ENCODE results near the gene CHMP1B. TPM values are rescaled to one million over a fixed set of nuclear protein-coding genes. Genes with fewer than 3 reads are reported as not detected.

The CHMP1B gene, protein sequence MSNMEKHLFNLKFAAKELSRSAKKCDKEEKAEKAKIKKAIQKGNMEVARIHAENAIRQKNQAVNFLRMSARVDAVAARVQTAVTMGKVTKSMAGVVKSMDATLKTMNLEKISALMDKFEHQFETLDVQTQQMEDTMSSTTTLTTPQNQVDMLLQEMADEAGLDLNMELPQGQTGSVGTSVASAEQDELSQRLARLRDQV
- 30.3 TPM for polyA plus RNA-seq (2013, experiment 1 of 2)
- polyA plus RNA-seq (2013, experiment 2 of 2): 31.8 TPM

DNA sequence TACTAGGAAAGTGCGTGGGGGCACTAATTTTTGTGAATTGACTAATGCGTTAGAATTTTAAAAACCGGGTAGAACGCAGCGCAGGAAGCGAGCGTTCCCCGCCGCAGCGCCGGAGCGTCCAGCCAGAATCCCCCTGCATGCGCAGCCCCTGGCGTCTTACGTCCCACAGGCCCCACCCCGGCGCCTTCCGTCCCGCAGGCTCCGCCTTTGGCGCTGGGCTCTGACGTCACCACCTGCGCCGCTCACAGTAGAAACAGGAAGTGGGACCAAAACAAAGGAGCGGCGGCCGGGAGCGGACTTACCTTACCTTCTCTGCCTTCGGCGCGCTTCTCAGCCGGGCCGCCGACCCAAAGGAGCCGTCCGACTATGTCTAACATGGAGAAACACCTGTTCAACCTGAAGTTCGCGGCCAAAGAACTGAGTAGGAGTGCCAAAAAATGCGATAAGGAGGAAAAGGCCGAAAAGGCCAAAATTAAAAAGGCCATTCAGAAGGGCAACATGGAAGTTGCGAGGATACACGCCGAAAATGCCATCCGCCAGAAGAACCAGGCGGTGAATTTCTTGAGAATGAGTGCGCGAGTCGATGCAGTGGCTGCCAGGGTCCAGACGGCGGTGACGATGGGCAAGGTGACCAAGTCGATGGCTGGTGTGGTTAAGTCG is at the start of gene CHMP1B:
TSS of gene CHMP1B (plus strand) at position 268 of the 660 bp plus-strand sequence. CDS start at position 367, 99 bp downstream.
- Histone ChIP-seq H3K4me1 (ENCODE audit: control insufficient read depth, insufficient read depth, low read depth, low read length) (peaks cover 4% of the 10 kb centered on the region), H4K8ac (ENCODE audit: low read length) (peak within 1 kb of the TSS; percentile 96), H3K4me2 (ENCODE audit: low read length, poor library complexity, severe bottlenecking) (peak within 1 kb of the TSS; percentile 88), H2BK5ac (ENCODE audit: low read depth, low read length, poor library complexity, severe bottlenecking) (peak within 1 kb of the TSS; percentile 40), H3K27ac (ENCODE audit: low read length, poor library complexity, severe bottlenecking) (peak within 1 kb of the TSS; percentile 73), H3K14ac (ENCODE audit: low read length in 2 of 2) (peak within 1 kb of the TSS in 1 of 2 experiments; percentile 18), H3K4me3 (ENCODE audit: insufficient read depth in 1 of 2, low read depth in 1 of 2, low read length in 2 of 2) (peak within 1 kb of the TSS; percentile 87 to 99), H3K36me3 (ENCODE audit: control insufficient read depth in 1 of 2, insufficient read depth in 2 of 2, low read depth in 1 of 2, low read length in 2 of 2) (peaks cover 0 to 3% of the 10 kb centered on the region in 2 experiments), H3K4ac (ENCODE audit: low read depth in 1 of 2, low read length in 2 of 2) (peak within 1 kb of the TSS; percentile 80 to 94), H3K27me3 (ENCODE audit: control insufficient read depth in 1 of 2, insufficient read depth in 1 of 2, low read length in 2 of 2) (no peaks in the 10 kb centered on the region), H2BK12ac (ENCODE audit: low read length in 2 of 2) (no peak within 1 kb of the TSS), H3K79me1 (replicated peaks; ENCODE audit: low read length, poor library complexity, severe bottlenecking) (peaks cover 3% of the 10 kb centered on the region), H4K91ac (ENCODE audit: low read length) (peak within 1 kb of the TSS; percentile 57), H2BK120ac (ENCODE audit: low read depth, low read length) (no peak within 1 kb of the TSS), H2AFZ (ENCODE audit: low read depth, low read length) (peak within 1 kb of the TSS; percentile 36), H3K18ac (ENCODE audit: low read depth in 1 of 2, low read length in 2 of 2) (peak within 1 kb of the TSS; percentile 86 to 88), H2AK5ac (ENCODE audit: low read length, severe bottlenecking) (peak within 1 kb of the TSS; percentile 67), H2BK15ac (ENCODE audit: low read depth, poor library complexity, severe bottlenecking) (no peak within 1 kb of the TSS), H3K9ac (ENCODE audit: low read length) (peak within 1 kb of the TSS; percentile 100), H3K23ac (ENCODE audit: low read length in 2 of 2) (peak within 1 kb of the TSS; percentile 1 to 63), H3K9me3 (ENCODE audit: control insufficient read depth, low read length) (no peaks in the 10 kb centered on the region)
- peak; percentile 97 for DNase-seq
- WGBS: under 1% methylated on average over 53 of the region's 53 CpGs

DNA sequence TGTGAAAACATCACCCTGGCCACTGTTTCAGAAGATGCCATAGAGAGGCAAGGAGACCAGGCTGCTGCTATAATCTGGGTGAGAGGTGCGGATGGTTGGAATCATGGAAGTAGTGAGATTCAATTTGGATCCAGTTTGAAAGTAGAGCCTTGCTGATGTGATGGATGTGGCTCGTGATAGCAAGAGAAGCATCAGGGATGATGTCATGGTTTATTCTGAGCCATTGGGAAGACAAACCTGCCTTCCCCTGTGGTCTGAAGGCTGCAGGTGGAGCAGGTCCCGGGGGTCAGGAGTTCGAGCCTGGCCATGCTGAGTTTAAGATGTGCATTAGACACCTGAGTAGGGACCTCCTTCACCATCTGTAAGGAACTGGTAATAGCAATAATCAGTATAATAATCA is 49.6 kb upstream of the CHMP1B start:
- WGBS: 90% methylated on average over 4 of the region's 4 CpGs
- Histone ChIP-seq H3K23ac (ENCODE audit: low read length in 2 of 2) (no peak overlapping the region), H3K9ac (ENCODE audit: low read length) (no peak overlapping the region), H3K9me3 (ENCODE audit: control insufficient read depth, low read length) (no peaks in the 10 kb centered on the region), H3K4me1 (ENCODE audit: control insufficient read depth, insufficient read depth, low read depth, low read length) (peaks cover 1% of the 10 kb centered on the region), H3K27ac (ENCODE audit: low read length, poor library complexity, severe bottlenecking) (no peak overlapping the region), H2AFZ (ENCODE audit: low read depth, low read length) (no peak overlapping the region), H3K79me1 (replicated peaks; ENCODE audit: low read length, poor library complexity, severe bottlenecking) (no peaks in the 10 kb centered on the region), H2BK12ac (ENCODE audit: low read length in 2 of 2) (no peak overlapping the region), H2BK15ac (ENCODE audit: low read depth, poor library complexity, severe bottlenecking) (no peak overlapping the region), H4K8ac (ENCODE audit: low read length) (no peak overlapping the region), H3K36me3 (ENCODE audit: control insufficient read depth in 1 of 2, insufficient read depth in 2 of 2, low read depth in 1 of 2, low read length in 2 of 2) (no peaks in the 10 kb centered on the region), H3K4me2 (ENCODE audit: low read length, poor library complexity, severe bottlenecking) (no peak overlapping the region), H3K18ac (ENCODE audit: low read depth in 1 of 2, low read length in 2 of 2) (no peak overlapping the region), H3K4me3 (ENCODE audit: insufficient read depth in 1 of 2, low read depth in 1 of 2, low read length in 2 of 2) (no peak overlapping the region), H2AK5ac (ENCODE audit: low read length, severe bottlenecking) (no peak overlapping the region), H3K4ac (ENCODE audit: low read depth in 1 of 2, low read length in 2 of 2) (no peak overlapping the region), H2BK5ac (ENCODE audit: low read depth, low read length, poor library complexity, severe bottlenecking) (no peak overlapping the region), H3K27me3 (ENCODE audit: control insufficient read depth in 1 of 2, insufficient read depth in 1 of 2, low read length in 2 of 2) (peaks cover 11 to 17% of the 10 kb centered on the region in 2 experiments), H3K14ac (ENCODE audit: low read length in 2 of 2) (no peak overlapping the region), H4K91ac (ENCODE audit: low read length) (no peak overlapping the region), H2BK120ac (ENCODE audit: low read depth, low read length) (no peak overlapping the region)
- no peak for DNase-seq

DNA sequence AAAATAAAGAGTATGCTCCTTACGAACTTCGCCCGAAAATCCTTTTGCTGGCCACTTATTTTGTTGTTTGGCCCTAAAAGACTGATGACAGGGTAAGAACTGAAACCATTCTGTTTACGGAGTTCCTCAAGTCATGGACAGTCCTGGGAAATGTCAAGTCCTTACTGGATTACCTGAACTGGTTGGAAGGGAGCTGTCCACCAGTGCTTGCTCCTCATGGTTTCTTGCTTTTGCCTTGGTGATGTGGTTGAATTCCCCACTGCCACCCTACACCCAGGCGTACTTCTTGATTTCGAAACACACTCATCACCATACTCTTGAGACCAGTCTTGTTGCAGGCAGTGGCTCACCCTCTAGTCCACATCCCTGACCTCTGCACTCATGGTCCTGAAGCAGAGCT is 49.1 kb upstream of the CHMP1B start:
- Histone ChIP-seq H4K91ac (ENCODE audit: low read length) (no peak overlapping the region), H2BK120ac (ENCODE audit: low read depth, low read length) (no peak overlapping the region), H3K79me1 (replicated peaks; ENCODE audit: low read length, poor library complexity, severe bottlenecking) (no peaks in the 10 kb centered on the region), H3K4ac (ENCODE audit: low read depth in 1 of 2, low read length in 2 of 2) (no peak overlapping the region), H3K36me3 (ENCODE audit: control insufficient read depth in 1 of 2, insufficient read depth in 2 of 2, low read depth in 1 of 2, low read length in 2 of 2) (no peaks in the 10 kb centered on the region), H2BK15ac (ENCODE audit: low read depth, poor library complexity, severe bottlenecking) (peak overlapping the region; percentile 20), H3K27ac (ENCODE audit: low read length, poor library complexity, severe bottlenecking) (no peak overlapping the region), H3K14ac (ENCODE audit: low read length in 2 of 2) (no peak overlapping the region), H3K23ac (ENCODE audit: low read length in 2 of 2) (no peak overlapping the region), H3K4me1 (ENCODE audit: control insufficient read depth, insufficient read depth, low read depth, low read length) (peaks cover 1% of the 10 kb centered on the region), H2AFZ (ENCODE audit: low read depth, low read length) (no peak overlapping the region), H3K4me2 (ENCODE audit: low read length, poor library complexity, severe bottlenecking) (no peak overlapping the region), H3K4me3 (ENCODE audit: insufficient read depth in 1 of 2, low read depth in 1 of 2, low read length in 2 of 2) (no peak overlapping the region), H2AK5ac (ENCODE audit: low read length, severe bottlenecking) (no peak overlapping the region), H2BK12ac (ENCODE audit: low read length in 2 of 2) (no peak overlapping the region), H3K27me3 (ENCODE audit: control insufficient read depth in 1 of 2, insufficient read depth in 1 of 2, low read length in 2 of 2) (peaks cover 11 to 17% of the 10 kb centered on the region in 2 experiments), H3K9ac (ENCODE audit: low read length) (no peak overlapping the region), H3K9me3 (ENCODE audit: control insufficient read depth, low read length) (no peaks in the 10 kb centered on the region), H3K18ac (ENCODE audit: low read depth in 1 of 2, low read length in 2 of 2) (no peak overlapping the region), H2BK5ac (ENCODE audit: low read depth, low read length, poor library complexity, severe bottlenecking) (no peak overlapping the region), H4K8ac (ENCODE audit: low read length) (no peak overlapping the region)
- 94% methylated on average over 6 of the region's 6 CpGs for WGBS
- DNase-seq: no peak

DNA sequence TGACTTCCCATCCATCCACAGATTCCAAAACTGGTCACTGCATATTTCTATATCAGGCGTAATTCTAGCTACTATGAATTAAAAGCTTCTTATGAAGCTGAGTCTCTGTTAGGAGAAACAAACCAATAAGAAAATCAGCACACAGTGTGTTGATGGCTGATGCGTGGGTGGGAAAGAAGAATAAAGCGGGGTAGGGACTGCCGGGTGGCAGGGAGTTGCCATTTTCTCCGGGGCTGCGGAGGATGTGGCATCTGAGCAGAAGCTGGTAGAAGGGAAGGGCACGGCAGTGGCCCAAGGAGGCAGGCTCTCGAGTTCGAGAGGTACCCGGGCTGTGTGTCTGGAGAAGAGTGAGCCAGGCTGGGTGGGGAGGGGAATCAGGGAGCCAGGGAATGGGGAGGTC is 48.6 kb upstream of the CHMP1B start:
- WGBS: 95% methylated on average over 10 of the region's 10 CpGs
- DNase-seq: no peak

More for the DNA sequence above, 48.6 kb upstream of the CHMP1B start:
- Histone ChIP-seq H2BK12ac (ENCODE audit: low read length in 2 of 2) (no peak overlapping the region), H4K8ac (ENCODE audit: low read length) (no peak overlapping the region), H2BK120ac (ENCODE audit: low read depth, low read length) (no peak overlapping the region), H3K27me3 (ENCODE audit: control insufficient read depth in 1 of 2, insufficient read depth in 1 of 2, low read length in 2 of 2) (peaks cover 11 to 17% of the 10 kb centered on the region in 2 experiments), H2AFZ (ENCODE audit: low read depth, low read length) (no peak overlapping the region), H2AK5ac (ENCODE audit: low read length, severe bottlenecking) (no peak overlapping the region), H3K27ac (ENCODE audit: low read length, poor library complexity, severe bottlenecking) (no peak overlapping the region), H3K18ac (ENCODE audit: low read depth in 1 of 2, low read length in 2 of 2) (no peak overlapping the region), H3K4me2 (ENCODE audit: low read length, poor library complexity, severe bottlenecking) (no peak overlapping the region), H3K23ac (ENCODE audit: low read length in 2 of 2) (no peak overlapping the region), H3K9me3 (ENCODE audit: control insufficient read depth, low read length) (no peaks in the 10 kb centered on the region), H2BK15ac (ENCODE audit: low read depth, poor library complexity, severe bottlenecking) (no peak overlapping the region), H2BK5ac (ENCODE audit: low read depth, low read length, poor library complexity, severe bottlenecking) (no peak overlapping the region), H3K9ac (ENCODE audit: low read length) (no peak overlapping the region), H4K91ac (ENCODE audit: low read length) (no peak overlapping the region), H3K14ac (ENCODE audit: low read length in 2 of 2) (no peak overlapping the region), H3K4me1 (ENCODE audit: control insufficient read depth, insufficient read depth, low read depth, low read length) (peaks cover 1% of the 10 kb centered on the region), H3K79me1 (replicated peaks; ENCODE audit: low read length, poor library complexity, severe bottlenecking) (no peaks in the 10 kb centered on the region), H3K36me3 (ENCODE audit: control insufficient read depth in 1 of 2, insufficient read depth in 2 of 2, low read depth in 1 of 2, low read length in 2 of 2) (no peaks in the 10 kb centered on the region), H3K4me3 (ENCODE audit: insufficient read depth in 1 of 2, low read depth in 1 of 2, low read length in 2 of 2) (no peak overlapping the region), H3K4ac (ENCODE audit: low read depth in 1 of 2, low read length in 2 of 2) (no peak overlapping the region)
